Activated B cell treated with CpG ODN at 0.5 μM for 24 hours (primary cell): ENCODE data around the gene TMEM40. TPM values are rescaled to one million over a fixed set of nuclear protein-coding genes. Genes with fewer than 3 reads are reported as not detected.

Experiments
- ATAC-seq: fragments of 200-7000 bp; cut with Tn5 transposase; one replicate; pipeline ENCODE4 v1.10.0; 2021; ENCODE audit warnings: low read depth, mild to moderate bottlenecking, moderate library complexity
- CTCF ChIA-PET: fragments of 350-600 bp; sonication (Branson Sonifier 250); formaldehyde crosslinking; loops from one replicate; lab custom pipeline; 2021; ENCODE audit warnings: antibody characterized with exemption; lab: Charles Lee
- POLR2A ChIA-PET: fragments of 350-600 bp; sonication (Branson Sonifier 250); formaldehyde crosslinking; loops from one replicate; lab custom pipeline; 2021; ENCODE audit warnings: antibody characterized with exemption; lab: Charles Lee
- DNase-seq: peaks from one replicate; pipeline ENCODE4 v3.0.0; 2022
- H3K27ac Mint-ChIP-seq: one replicate; pipeline ENCODE4 v1.8.0; 2020; ENCODE audit warnings: mixed read lengths
- H3K27me3 Mint-ChIP-seq: one replicate; pipeline ENCODE4 v1.8.0; 2021; ENCODE audit warnings: mixed read lengths
- H3K36me3 Mint-ChIP-seq: one replicate; pipeline ENCODE4 v1.8.0; 2021; ENCODE audit warnings: low read depth, mixed read lengths
- H3K4me1 Mint-ChIP-seq: one replicate; pipeline ENCODE4 v1.8.0; 2021; ENCODE audit warnings: mixed read lengths
- H3K4me3 Mint-ChIP-seq: one replicate; pipeline ENCODE4 v1.8.0; 2020; ENCODE audit warnings: mild to moderate bottlenecking, mixed read lengths
- H3K9me3 Mint-ChIP-seq: one replicate; pipeline ENCODE4 v1.8.0; 2020; ENCODE audit warnings: mixed read lengths
- CTCF ChIP-seq: fragments of 200-600 bp; IDR thresholded peaks from one replicate; pipeline ENCODE4 v1.8.0; 2022; ENCODE audit warnings: antibody characterized with exemption, mild to moderate bottlenecking
- intact Hi-C: fragments of 100-400 bp; cut with micrococcal nuclease; formaldehyde crosslinking; loops from one replicate; pipeline ENCODE4 v1.15.1; 2024
- total RNA-seq: library from RNA; stranded (reverse); gene quantifications from 2 replicates; pipeline ENCODE4 v1.2.3, GENCODE V29; 2022

The TMEM40 gene
- total RNA-seq, 1 donor from 2014 or later, result not detected

GRCh38 chr3:12774619-12775018, 15.6 kb upstream of the TMEM40 start:
- Mint-ChIP-seq H3K4me3 (no peak overlapping the region), H3K4me1 (peaks cover 5% of the 10 kb centered on the region), H3K36me3 (no peaks in the 10 kb centered on the region), H3K27me3 (peaks cover 16% of the 10 kb centered on the region), H3K9me3 (peaks cover 11% of the 10 kb centered on the region), H3K27ac (no peak overlapping the region)
- CTCF ChIA-PET, result no interaction called here
- DNase-seq, result no peak
- POLR2A ChIA-PET, result no interaction called here
- intact Hi-C loops, result no loop called here
- ATAC-seq, result no peak
- no peak for TF ChIP-seq CTCF

- no peak for ATAC-seq
- no peak overlapping the region for H3K27ac Mint-ChIP-seq
- ChIA-PET POLR2A (no interaction called here), CTCF (no interaction called here)
- H3K36me3 Mint-ChIP-seq, result no peaks in the 10 kb centered on the region
- no peak for TF ChIP-seq CTCF
- H3K27me3 Mint-ChIP-seq, result peaks cover 16% of the 10 kb centered on the region
- intact Hi-C loops, result no loop called here
- peaks cover 5% of the 10 kb centered on the region for H3K4me1 Mint-ChIP-seq
- peaks cover 11% of the 10 kb centered on the region for H3K9me3 Mint-ChIP-seq
- no peak overlapping the region for H3K4me3 Mint-ChIP-seq
- DNase-seq, result no peak
Observed at GRCh38 chr3:12773710-12774086, 14.6 kb upstream of the TMEM40 start.

- CTCF ChIA-PET, result no interaction called here
- Mint-ChIP-seq H3K4me1 (peaks cover 5% of the 10 kb centered on the region), H3K4me3 (no peak overlapping the region), H3K36me3 (no peaks in the 10 kb centered on the region), H3K9me3 (peaks cover 11% of the 10 kb centered on the region), H3K27ac (no peak overlapping the region), H3K27me3 (peaks cover 16% of the 10 kb centered on the region)
- POLR2A ChIA-PET, result no interaction called here
- no peak for DNase-seq
- intact Hi-C loops, result no loop called here
- TF ChIP-seq CTCF, result no peak
- no peak for ATAC-seq
Observed at GRCh38 chr3:12773030-12773709, 14.1 kb upstream of the TMEM40 start.

GRCh38 chr3:12772462-12772861, 13.4 kb upstream of the TMEM40 start:
- no peak for TF ChIP-seq CTCF
- no peaks in the 10 kb centered on the region for H3K36me3 Mint-ChIP-seq
- DNase-seq (no peak), ATAC-seq (no peak)
- no peak overlapping the region for H3K4me3 Mint-ChIP-seq
- no peak overlapping the region for H3K27ac Mint-ChIP-seq
- H3K4me1 Mint-ChIP-seq, result peaks cover 5% of the 10 kb centered on the region
- ChIA-PET POLR2A (no interaction called here), CTCF (no interaction called here)
- intact Hi-C loops, result no loop called here
- peaks cover 11% of the 10 kb centered on the region for H3K9me3 Mint-ChIP-seq
- peaks cover 12% of the 10 kb centered on the region for H3K27me3 Mint-ChIP-seq

- no peak for TF ChIP-seq CTCF
- Mint-ChIP-seq H3K4me3 (no peak overlapping the region), H3K9me3 (peaks cover 11% of the 10 kb centered on the region), H3K36me3 (no peaks in the 10 kb centered on the region), H3K4me1 (peaks cover 5% of the 10 kb centered on the region), H3K27me3 (peaks cover 9% of the 10 kb centered on the region), H3K27ac (no peak overlapping the region)
- ChIA-PET CTCF (no interaction called here), POLR2A (no interaction called here)
- DNase-seq (no peak), ATAC-seq (no peak)
- intact Hi-C loops, result no loop called here
Observed at GRCh38 chr3:12771236-12771635, 12.2 kb upstream of the TMEM40 start.
